HepG2 (cell line): ENCODE measurements around the gene PEX14. TPM values are rescaled to one million over a fixed set of nuclear protein-coding genes. Genes with fewer than 3 reads are reported as not detected.

Experiments used
- ATAC-seq: fragments of 200-7000 bp; cut with Tn5 transposase; 3 replicates; pipeline ENCODE4 v1.9.1; 2020; ENCODE audit warnings: mild to moderate bottlenecking, moderate library complexity
- BruUV-seq: library from RNA; stranded (reverse); fragments of 400-500 nt; replicated peaks from 2 replicates; lab custom pipeline; 2021; lab: Mats Ljungman, UMichigan
- CTCF ChIA-PET: fragments of 300-600 bp; formaldehyde crosslinking; extraction: SDS; loops from one replicate; lab custom pipeline; 2021; ENCODE audit warnings: low total read pairs, inconsistent platforms, low intra/inter-chr PET ratio; lab: Yijun Ruan, JAX
- POLR2A ChIA-PET: fragments of 350-600 bp; sonication (Branson Sonifier 250); formaldehyde crosslinking; loops from one replicate; lab custom pipeline; 2020; ENCODE audit warnings: antibody characterized with exemption, inconsistent platforms; lab: Yijun Ruan, JAX
- DNase-seq: peaks from one replicate; pipeline ENCODE4 v3.0.0-alpha.2; 2015; ENCODE audit warnings: low spot score
- FAIRE-seq: peaks from 3 replicates; lab custom pipeline; 2011; peaks lifted over from hg19 to GRCh38; lab: Jason Lieb, UNC
- H2AFZ ChIP-seq: one replicate; pipeline ENCODE4 v1.6.1; 2011; ENCODE audit warnings: low read length, inconsistent platforms
- H3K27ac ChIP-seq: fragments of 300-600 bp; 3 replicates; pipeline ENCODE4 v1.8.0; 2011; ENCODE audit warnings: mixed run types, mild to moderate bottlenecking, mixed read lengths, low read length, inconsistent platforms; ENCODE audit not compliant: insufficient read depth; ENCODE audit errors: extremely low read length
- H3K27me3 ChIP-seq, 2 experiments: fragments of 200-600 bp in 1 of 2; 2 replicates in 1 of 2; 3 replicates in 1 of 2; pipeline versions ENCODE4 v1.6.0 to v1.8.0; 2011; ENCODE audit warnings: low read length in 2 of 2, mild to moderate bottlenecking in 2 of 2, moderate library complexity in 2 of 2, inconsistent platforms in 1 of 2; ENCODE audit not compliant: insufficient read depth in 2 of 2, control insufficient read depth in 1 of 2
- H3K36me3 ChIP-seq, 2 experiments: fragments of 200-600 bp in 1 of 2; replicated peaks in 1 of 2; 2 replicates in 1 of 2; 3 replicates in 1 of 2; pipeline versions ENCODE4 v1.5.1 to v1.8.0; 2011; ENCODE audit warnings: low read length in 2 of 2, inconsistent platforms in 1 of 2; ENCODE audit not compliant: insufficient read depth in 2 of 2, control insufficient read depth in 1 of 2
- H3K4me1 ChIP-seq: 2 replicates; pipeline ENCODE4 v1.5.1; 2012; ENCODE audit warnings: low read length, inconsistent platforms; ENCODE audit not compliant: insufficient read depth
- H3K4me2 ChIP-seq: 2 replicates; pipeline ENCODE4 v1.6.0; 2011; ENCODE audit warnings: low read depth, low read length, inconsistent platforms
- H3K4me3 ChIP-seq, 3 experiments: fragments of 200-600 bp in 1 of 3; sonication (generic), shearing (Covaris generic) in 1 of 3; replicated peaks in 1 of 3; 2 replicates each; pipeline ENCODE4 v1.5.1; 2011 to 2016; ENCODE audit warnings: low read length in 3 of 3, inconsistent platforms in 2 of 3, low read depth in 2 of 3, mild to moderate bottlenecking in 2 of 3, control low read depth in 1 of 3, mixed read lengths in 1 of 3; ENCODE audit not compliant: insufficient read depth in 1 of 3
- H3K79me2 ChIP-seq: one replicate; pipeline ENCODE4 v1.6.1; 2011; ENCODE audit warnings: low read length, inconsistent platforms; ENCODE audit not compliant: insufficient read depth
- H3K9ac ChIP-seq: 2 replicates; pipeline ENCODE4 v1.6.0; 2011; ENCODE audit warnings: mild to moderate bottlenecking, low read depth, low read length, inconsistent platforms; ENCODE audit not compliant: insufficient read depth
- H3K9me3 ChIP-seq: 2 replicates; pipeline ENCODE4 v1.5.1; 2012; ENCODE audit warnings: mild to moderate bottlenecking, low read length
- H4K20me1 ChIP-seq: 2 replicates; pipeline ENCODE4 v1.6.0; 2011; ENCODE audit warnings: inconsistent platforms, mild to moderate bottlenecking, low read length, moderate library complexity; ENCODE audit not compliant: insufficient read depth
- GATAD1 ChIP-seq: IDR thresholded peaks from 2 replicates; pipeline ENCODE4 v1.6.1; 2016; ENCODE audit warnings: missing genetic modification reagents, missing compliant biosample characterization
- HOXA7 ChIP-seq: sonication (generic); formaldehyde crosslinking; IDR thresholded peaks from 2 replicates; pipeline ENCODE4 v1.8.1; 2022; ENCODE audit warnings: mild to moderate bottlenecking, missing genetic modification reagents, moderate library complexity
- KAT8 ChIP-seq: IDR thresholded peaks from 2 replicates; pipeline ENCODE4 v1.6.1; 2016; ENCODE audit warnings: missing genetic modification reagents, missing compliant biosample characterization
- PAF1 ChIP-seq: IDR thresholded peaks from 2 replicates; pipeline ENCODE4 v1.6.1; 2016; ENCODE audit warnings: missing genetic modification reagents, missing compliant biosample characterization
- PRPF4 ChIP-seq: fragments of 200-400 bp; formaldehyde crosslinking; IDR thresholded peaks from 2 replicates; pipeline ENCODE4 v1.6.1; 2016; ENCODE audit warnings: low read length, low read depth; ENCODE audit not compliant: poor library complexity, severe bottlenecking
- RAD51 ChIP-seq: fragments of 450-650 bp; IDR thresholded peaks from 2 replicates; pipeline ENCODE4 v1.6.1; 2016; ENCODE audit warnings: borderline replicate concordance
- SNRNP70 ChIP-seq: fragments of 200-400 bp; formaldehyde crosslinking; IDR thresholded peaks from 2 replicates; pipeline ENCODE4 v1.6.1; 2017; ENCODE audit warnings: mild to moderate bottlenecking, low read depth, low read length, moderate library complexity
- ZBTB33 ChIP-seq: sonication (generic); formaldehyde crosslinking; IDR thresholded peaks from 2 replicates; pipeline ENCODE4 v1.4.0; 2020; ENCODE audit warnings: missing genetic modification reagents
- ZBTB7A ChIP-seq: sonication (generic); formaldehyde crosslinking; IDR thresholded peaks from 2 replicates; pipeline ENCODE4 v1.8.0; 2022; ENCODE audit warnings: mild to moderate bottlenecking, missing genetic modification reagents
- ZFYVE20 ChIP-seq: sonication (generic); formaldehyde crosslinking; IDR thresholded peaks from 2 replicates; pipeline ENCODE4 v1.8.0; 2023; ENCODE audit warnings: low read depth, mild to moderate bottlenecking, moderate library complexity, missing genetic modification reagents, borderline replicate concordance
- ZNF234 ChIP-seq: sonication (generic); formaldehyde crosslinking; conservative IDR thresholded peaks from 2 replicates; pipeline ENCODE4 v1.5.1; 2020; ENCODE audit warnings: mild to moderate bottlenecking, missing genetic modification reagents
- ZNF484 ChIP-seq: sonication (generic); formaldehyde crosslinking; IDR thresholded peaks from 2 replicates; pipeline ENCODE4 v1.5.1; 2020; ENCODE audit warnings: mild to moderate bottlenecking, low read depth, missing genetic modification reagents, borderline replicate concordance
- ZNF563 ChIP-seq: sonication (generic); formaldehyde crosslinking; IDR thresholded peaks from 2 replicates; pipeline ENCODE4 v1.8.0; 2022; ENCODE audit warnings: mild to moderate bottlenecking, moderate library complexity, missing genetic modification reagents
- ZNF569 ChIP-seq: sonication (generic); formaldehyde crosslinking; IDR thresholded peaks from 2 replicates; pipeline ENCODE4 v1.5.0; 2020; ENCODE audit warnings: mild to moderate bottlenecking, missing genetic modification reagents, moderate library complexity, borderline replicate concordance
- ZNF652 ChIP-seq: IDR thresholded peaks from 2 replicates; pipeline ENCODE4 v1.6.1; 2016; ENCODE audit warnings: low read depth, borderline replicate concordance
- ZNF788 ChIP-seq: sonication (generic); formaldehyde crosslinking; IDR thresholded peaks from 2 replicates; pipeline ENCODE4 v1.5.0; 2020; ENCODE audit warnings: mild to moderate bottlenecking, missing genetic modification reagents, borderline replicate concordance
- WGBS: methylation state at CpG from one replicate; pipeline ENCODE4 v1.1.6; 2017; ENCODE audit warnings: low lambda C conversion rate; 5-methylcytosine and 5-hydroxymethylcytosine counted together
- in situ Hi-C: cut with HindIII; loops from 2 replicates; pipeline ENCODE4 v1.10.0; 2017; ENCODE audit warnings: low pct_unique_long_range_greater_than_20kb; ENCODE audit not compliant: extremely low pct_ligation_motif_present
- intact Hi-C: fragments of 100-400 bp; cut with micrococcal nuclease; formaldehyde crosslinking; loops from one replicate; pipeline ENCODE4 v1.10.0; 2022; ENCODE audit not compliant: unreplicated experiment
- polyA plus RNA-seq, 8 experiments: library from polyadenylated mRNA; depleted of rRNA in 3 of 8; stranded (reverse) in 7 of 8; unstranded in 1 of 8; fragments of >200 nt; fragmentation: Illumina TruSeq in 4 of 8; extraction: Trizol in 4 of 8; gene quantifications; 2 replicates each; pipeline versions ENCODE4 v1.2.1 to v1.2.3, GENCODE V29; 2011 to 2016; ENCODE audit warnings: low read depth in 4 of 8, missing spikeins in 1 of 8, mixed read lengths in 1 of 8; ENCODE audit not compliant: insufficient read depth in 1 of 8
- total RNA-seq, 5 experiments: library from RNA; depleted of rRNA; stranded (reverse); fragments of >200 nt; fragmentation: Illumina TruSeq; extraction: Trizol; gene quantifications; 2 replicates each; pipeline ENCODE4 v1.2.3, GENCODE V29; 2016; ENCODE audit warnings: low read depth in 1 of 5

PEX14 gene
- total and polyA plus RNA-seq, 2 of the 13 experiments (the other 11 are each of a cell fraction or from before 2014, with no cell fraction given), result 6.5 to 9.9 TPM

DNA sequence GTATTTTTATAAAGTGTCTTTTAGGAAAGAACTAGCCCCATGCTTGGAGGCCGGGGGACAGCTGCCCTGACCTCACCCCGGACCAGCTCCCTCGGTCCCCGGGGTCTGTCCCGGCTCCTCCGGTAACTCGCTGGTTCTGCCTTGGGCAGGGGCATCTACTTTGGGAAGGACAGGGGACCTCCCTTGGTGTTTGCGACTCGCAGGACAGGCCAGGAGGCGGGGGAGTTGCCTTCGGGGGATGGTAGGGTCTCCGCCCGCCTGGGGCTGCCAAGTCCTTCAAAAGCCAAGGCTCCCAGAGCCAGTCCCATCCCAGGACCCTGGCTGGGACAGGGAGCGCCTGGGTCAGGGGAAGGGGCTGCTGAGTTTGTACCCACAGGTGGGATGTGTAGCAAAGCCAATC lies 157.9 kb downstream of the PEX14 start:
- Histone ChIP-seq H3K27ac (no peak overlapping the region), H4K20me1 (no peaks in the 10 kb centered on the region), H3K4me3 (no peak overlapping the region), H3K9me3 (no peaks in the 10 kb centered on the region), H2AFZ (no peak overlapping the region), H3K4me1 (no peaks in the 10 kb centered on the region), H3K27me3 (no peaks in the 10 kb centered on the region; a peak in 1 of 5 replicates), H3K36me3 (peaks cover 0 to 9% of the 10 kb centered on the region in 2 experiments; a peak in 1 of 5 replicates), H3K4me2 (no peak overlapping the region), H3K79me2 (no peaks in the 10 kb centered on the region), H3K9ac (no peak overlapping the region)
- TF ChIP-seq ZNF569 (CRISPR knock-in tag), result no peak
- TF ChIP-seq PRPF4, result no peak
- no peak for TF ChIP-seq ZBTB7A (CRISPR knock-in tag)
- TF ChIP-seq PAF1 (CRISPR knock-in tag), result no peak
- no peak for TF ChIP-seq ZNF234 (CRISPR knock-in tag)
- TF ChIP-seq ZNF788 (CRISPR knock-in tag), result no peak
- ATAC-seq, result no peak
- in situ Hi-C loops (no loop called here), intact Hi-C loops (no loop called here)
- ChIA-PET CTCF (no interaction called here), POLR2A (no interaction called here)
- FAIRE-seq, result no peak
- WGBS, result 90% methylated on average over 2 of the region's 14 CpGs
- no TSS peak for BruUV-seq
- DNase-seq, result no peak

GRCh38 chr1:10633416-10633815 lies 158.7 kb downstream of the PEX14 start:
- Histone ChIP-seq H3K9ac (no peak overlapping the region), H3K4me2 (no peak overlapping the region), H3K27me3 (no peaks in the 10 kb centered on the region; a peak in 1 of 5 replicates), H3K27ac (no peak overlapping the region), H3K79me2 (no peaks in the 10 kb centered on the region), H2AFZ (no peak overlapping the region), H3K4me3 (no peak overlapping the region), H4K20me1 (no peaks in the 10 kb centered on the region), H3K4me1 (no peaks in the 10 kb centered on the region), H3K9me3 (no peaks in the 10 kb centered on the region), H3K36me3 (peaks cover 0 to 9% of the 10 kb centered on the region in 2 experiments; a peak in 1 of 5 replicates)
- in situ Hi-C loops (no loop called here), intact Hi-C loops (no loop called here)
- ChIA-PET POLR2A (no interaction called here), CTCF (no interaction called here)
- 97% methylated on average over 5 of the region's 10 CpGs for WGBS
- no TSS peak for BruUV-seq
- ATAC-seq (no peak; the same call in 2 of the 3 replicates), FAIRE-seq (no peak), DNase-seq (no peak)
- TF ChIP-seq GATAD1 (CRISPR knock-in tag), result no peak
- TF ChIP-seq ZNF652 (CRISPR knock-in tag), result no peak
- no peak for TF ChIP-seq ZFYVE20 (CRISPR knock-in tag)
- no peak for TF ChIP-seq ZNF484 (CRISPR knock-in tag)
- no peak for TF ChIP-seq ZBTB33
- TF ChIP-seq ZNF563 (CRISPR knock-in tag), result no peak
- TF ChIP-seq HOXA7, result no peak
- TF ChIP-seq KAT8 (CRISPR knock-in tag), result no peak
- no peak for TF ChIP-seq RAD51
- TF ChIP-seq SNRNP70, result no peak
